HEK293 (cell line): ENCODE measurements around the gene ZSCAN10.

Experiments used
- CTCF ChIA-PET: fragments of 350-600 bp; formaldehyde crosslinking; extraction: SDS; loops from one replicate; lab custom pipeline; 2021; ENCODE audit warnings: antibody characterized with exemption; lab: Yijun Ruan, JAX
- POLR2A ChIA-PET: fragments of 300-600 bp; formaldehyde crosslinking; extraction: SDS; loops from one replicate; lab custom pipeline; 2020; ENCODE audit warnings: antibody characterized with exemption, inconsistent platforms; lab: Yijun Ruan, JAX
- H3K27ac ChIP-seq: fragments of 200-500 bp; sonication (Bioruptor generic); 2 replicates; pipeline ENCODE4 v1.5.1; 2014; ENCODE audit warnings: low read depth, low read length, control low read depth, inconsistent platforms; ENCODE audit errors: extremely low read depth
- H3K36me3 ChIP-seq, 2 experiments: fragments of 200-500 bp in 1 of 2; sonication (Bioruptor generic) in 1 of 2; 1 replicate in 1 of 2; 2 replicates in 1 of 2; pipeline ENCODE4 v1.5.1; 2014 to 2017; ENCODE audit warnings: inconsistent platforms in 2 of 2, low read length in 2 of 2; ENCODE audit not compliant: control insufficient read depth in 2 of 2, insufficient read depth in 1 of 2
- H3K4me1 ChIP-seq: fragments of 200-500 bp; sonication (Bioruptor generic); 2 replicates; pipeline ENCODE4 v1.5.1; 2014; ENCODE audit warnings: mild to moderate bottlenecking, low read length, inconsistent platforms; ENCODE audit not compliant: control insufficient read depth, insufficient read depth
- H3K4me3 ChIP-seq: 2 replicates; pipeline ENCODE4 v1.5.1; 2011; ENCODE audit warnings: low read depth, mild to moderate bottlenecking, control low read depth, low read length, moderate library complexity
- H3K9me3 ChIP-seq: fragments of 200-500 bp; sonication (Bioruptor generic); 2 replicates; pipeline ENCODE4 v1.5.1; 2014; ENCODE audit warnings: low read depth, low read length, inconsistent platforms; ENCODE audit not compliant: control insufficient read depth, insufficient read depth
- BCL11A ChIP-seq: fragments of 450-650 bp; formaldehyde crosslinking; IDR thresholded peaks from 2 replicates; pipeline ENCODE4 v1.5.1; 2016; ENCODE audit warnings: low read depth, missing biosample characterization, missing genetic modification characterization
- EGR2 ChIP-seq: fragments of 450-650 bp; formaldehyde crosslinking; IDR thresholded peaks from 2 replicates; pipeline ENCODE4 v1.5.1; 2016; ENCODE audit warnings: low read depth, missing biosample characterization, missing genetic modification characterization
- KLF16 ChIP-seq: fragments of 450-650 bp; formaldehyde crosslinking; IDR thresholded peaks from 2 replicates; pipeline ENCODE4 v1.5.1; 2017; ENCODE audit warnings: missing biosample characterization, missing genetic modification characterization
- KLF17 ChIP-seq: fragments of 450-650 bp; formaldehyde crosslinking; IDR thresholded peaks from 2 replicates; pipeline ENCODE4 v1.5.1; 2016; ENCODE audit warnings: missing biosample characterization, missing genetic modification characterization
- KLF7 ChIP-seq: fragments of 450-650 bp; formaldehyde crosslinking; IDR thresholded peaks from 2 replicates; pipeline ENCODE4 v1.5.1; 2016; ENCODE audit warnings: missing biosample characterization, missing genetic modification characterization, borderline replicate concordance
- PRDM2 ChIP-seq: fragments of 450-650 bp; formaldehyde crosslinking; IDR thresholded peaks from 2 replicates; pipeline ENCODE4 v1.5.1; 2016; ENCODE audit warnings: missing biosample characterization, missing genetic modification characterization, borderline replicate concordance
- PRDM4 ChIP-seq: fragments of 450-650 bp; formaldehyde crosslinking; IDR thresholded peaks from 2 replicates; pipeline ENCODE4 v1.5.1; 2017; ENCODE audit warnings: missing biosample characterization, missing genetic modification characterization
- ZFP41 ChIP-seq: fragments of 450-650 bp; formaldehyde crosslinking; IDR thresholded peaks from 2 replicates; pipeline ENCODE4 v1.5.1; 2016; ENCODE audit warnings: missing biosample characterization, missing genetic modification characterization, borderline replicate concordance
- ZNF155 ChIP-seq: fragments of 450-650 bp; formaldehyde crosslinking; IDR thresholded peaks from 2 replicates; pipeline ENCODE4 v1.5.1; 2016; ENCODE audit warnings: missing biosample characterization, missing genetic modification characterization
- ZNF16 ChIP-seq: fragments of 450-650 bp; formaldehyde crosslinking; IDR thresholded peaks from 2 replicates; pipeline ENCODE4 v1.5.1; 2016; ENCODE audit warnings: low read depth, missing biosample characterization, missing genetic modification characterization
- ZNF2 ChIP-seq: fragments of 450-650 bp; formaldehyde crosslinking; IDR thresholded peaks from 2 replicates; pipeline ENCODE4 v1.5.1; 2016; ENCODE audit warnings: missing biosample characterization, missing genetic modification characterization
- ZNF211 ChIP-seq: fragments of 450-650 bp; formaldehyde crosslinking; IDR thresholded peaks from 2 replicates; pipeline ENCODE4 v1.5.1; 2016; ENCODE audit warnings: low read depth, missing biosample characterization, missing genetic modification characterization
- ZNF223 ChIP-seq: fragments of 450-650 bp; formaldehyde crosslinking; IDR thresholded peaks from 2 replicates; pipeline ENCODE4 v1.5.1; 2016; ENCODE audit warnings: missing biosample characterization, missing genetic modification characterization
- ZNF311 ChIP-seq: fragments of 450-650 bp; formaldehyde crosslinking; IDR thresholded peaks from 2 replicates; pipeline ENCODE4 v1.5.1; 2017; ENCODE audit warnings: missing biosample characterization, missing genetic modification characterization, borderline replicate concordance
- ZNF501 ChIP-seq: fragments of 450-650 bp; formaldehyde crosslinking; IDR thresholded peaks from 2 replicates; pipeline ENCODE4 v1.5.1; 2016; ENCODE audit warnings: missing biosample characterization, missing genetic modification characterization
- ZNF585B ChIP-seq: fragments of 450-650 bp; formaldehyde crosslinking; IDR thresholded peaks from 2 replicates; pipeline ENCODE4 v1.5.1; 2016; ENCODE audit warnings: missing biosample characterization, missing genetic modification characterization
- ZNF600 ChIP-seq: fragments of 450-650 bp; formaldehyde crosslinking; IDR thresholded peaks from 2 replicates; pipeline ENCODE4 v1.5.1; 2016; ENCODE audit warnings: missing biosample characterization, missing genetic modification characterization
- ZNF624 ChIP-seq: fragments of 450-650 bp; formaldehyde crosslinking; IDR thresholded peaks from 2 replicates; pipeline ENCODE4 v1.5.1; 2017; ENCODE audit warnings: missing biosample characterization, missing genetic modification characterization
- ZNF701 ChIP-seq: fragments of 450-650 bp; formaldehyde crosslinking; IDR thresholded peaks from 2 replicates; pipeline ENCODE4 v1.5.1; 2016; ENCODE audit warnings: missing biosample characterization, missing genetic modification characterization
- ZNF776 ChIP-seq: fragments of 450-650 bp; formaldehyde crosslinking; IDR thresholded peaks from 2 replicates; pipeline ENCODE4 v1.5.0; 2017; ENCODE audit warnings: missing biosample characterization, missing genetic modification characterization, borderline replicate concordance
- ZNF843 ChIP-seq: fragments of 450-650 bp; formaldehyde crosslinking; IDR thresholded peaks from 2 replicates; pipeline ENCODE4 v1.5.1; 2016; ENCODE audit warnings: missing biosample characterization, missing genetic modification characterization
- TF ChIP-seq, protein P1 (sequence below): fragments of 450-650 bp; formaldehyde crosslinking; IDR thresholded peaks from 2 replicates; pipeline ENCODE4 v1.5.1; 2017; ENCODE audit warnings: missing biosample characterization, missing genetic modification characterization
- TF ChIP-seq, protein P2 (sequence below): fragments of 450-650 bp; formaldehyde crosslinking; IDR thresholded peaks from 2 replicates; pipeline ENCODE4 v1.5.1; 2016; ENCODE audit warnings: missing biosample characterization, missing genetic modification characterization

ZSCAN10 gene

GRCh38 chr16:3051009-3051408 lies 48.1 kb downstream of the ZSCAN10 start (continued):
- peak; percentile 87 for TF ChIP-seq EGR2 (tag by site-specific recombination)
- TF ChIP-seq, protein P1, sequence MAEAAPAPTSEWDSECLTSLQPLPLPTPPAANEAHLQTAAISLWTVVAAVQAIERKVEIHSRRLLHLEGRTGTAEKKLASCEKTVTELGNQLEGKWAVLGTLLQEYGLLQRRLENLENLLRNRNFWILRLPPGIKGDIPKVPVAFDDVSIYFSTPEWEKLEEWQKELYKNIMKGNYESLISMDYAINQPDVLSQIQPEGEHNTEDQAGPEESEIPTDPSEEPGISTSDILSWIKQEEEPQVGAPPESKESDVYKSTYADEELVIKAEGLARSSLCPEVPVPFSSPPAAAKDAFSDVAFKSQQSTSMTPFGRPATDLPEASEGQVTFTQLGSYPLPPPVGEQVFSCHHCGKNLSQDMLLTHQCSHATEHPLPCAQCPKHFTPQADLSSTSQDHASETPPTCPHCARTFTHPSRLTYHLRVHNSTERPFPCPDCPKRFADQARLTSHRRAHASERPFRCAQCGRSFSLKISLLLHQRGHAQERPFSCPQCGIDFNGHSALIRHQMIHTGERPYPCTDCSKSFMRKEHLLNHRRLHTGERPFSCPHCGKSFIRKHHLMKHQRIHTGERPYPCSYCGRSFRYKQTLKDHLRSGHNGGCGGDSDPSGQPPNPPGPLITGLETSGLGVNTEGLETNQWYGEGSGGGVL (tag by site-specific recombination): peak; percentile 46; the same call in 1 of the 2 replicates
- TF ChIP-seq ZNF16 (tag by site-specific recombination): no peak
- 0 out of 2 replicates have a peak, but pooled peaks have one; percentile 14 for TF ChIP-seq ZNF600
- no peak for TF ChIP-seq KLF16 (tag by site-specific recombination)
- no peak for TF ChIP-seq ZNF311 (tag by site-specific recombination)
- TF ChIP-seq, protein P2, sequence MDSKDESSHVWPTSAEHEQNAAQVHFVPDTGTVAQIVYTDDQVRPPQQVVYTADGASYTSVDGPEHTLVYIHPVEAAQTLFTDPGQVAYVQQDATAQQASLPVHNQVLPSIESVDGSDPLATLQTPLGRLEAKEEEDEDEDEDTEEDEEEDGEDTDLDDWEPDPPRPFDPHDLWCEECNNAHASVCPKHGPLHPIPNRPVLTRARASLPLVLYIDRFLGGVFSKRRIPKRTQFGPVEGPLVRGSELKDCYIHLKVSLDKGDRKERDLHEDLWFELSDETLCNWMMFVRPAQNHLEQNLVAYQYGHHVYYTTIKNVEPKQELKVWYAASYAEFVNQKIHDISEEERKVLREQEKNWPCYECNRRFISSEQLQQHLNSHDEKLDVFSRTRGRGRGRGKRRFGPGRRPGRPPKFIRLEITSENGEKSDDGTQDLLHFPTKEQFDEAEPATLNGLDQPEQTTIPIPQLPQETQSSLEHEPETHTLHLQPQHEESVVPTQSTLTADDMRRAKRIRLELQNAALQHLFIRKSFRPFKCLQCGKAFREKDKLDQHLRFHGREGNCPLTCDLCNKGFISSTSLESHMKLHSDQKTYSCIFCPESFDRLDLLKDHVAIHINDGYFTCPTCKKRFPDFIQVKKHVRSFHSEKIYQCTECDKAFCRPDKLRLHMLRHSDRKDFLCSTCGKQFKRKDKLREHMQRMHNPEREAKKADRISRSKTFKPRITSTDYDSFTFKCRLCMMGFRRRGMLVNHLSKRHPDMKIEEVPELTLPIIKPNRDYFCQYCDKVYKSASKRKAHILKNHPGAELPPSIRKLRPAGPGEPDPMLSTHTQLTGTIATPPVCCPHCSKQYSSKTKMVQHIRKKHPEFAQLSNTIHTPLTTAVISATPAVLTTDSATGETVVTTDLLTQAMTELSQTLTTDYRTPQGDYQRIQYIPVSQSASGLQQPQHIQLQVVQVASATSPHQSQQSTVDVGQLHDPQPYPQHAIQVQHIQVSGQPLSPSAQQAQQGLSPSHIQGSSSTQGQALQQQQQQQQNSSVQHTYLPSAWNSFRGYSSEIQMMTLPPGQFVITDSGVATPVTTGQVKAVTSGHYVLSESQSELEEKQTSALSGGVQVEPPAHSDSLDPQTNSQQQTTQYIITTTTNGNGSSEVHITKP (tag by site-specific recombination): no peak
- no peak for TF ChIP-seq ZNF501
- TF ChIP-seq BCL11A (tag by site-specific recombination): no peak

DNA sequence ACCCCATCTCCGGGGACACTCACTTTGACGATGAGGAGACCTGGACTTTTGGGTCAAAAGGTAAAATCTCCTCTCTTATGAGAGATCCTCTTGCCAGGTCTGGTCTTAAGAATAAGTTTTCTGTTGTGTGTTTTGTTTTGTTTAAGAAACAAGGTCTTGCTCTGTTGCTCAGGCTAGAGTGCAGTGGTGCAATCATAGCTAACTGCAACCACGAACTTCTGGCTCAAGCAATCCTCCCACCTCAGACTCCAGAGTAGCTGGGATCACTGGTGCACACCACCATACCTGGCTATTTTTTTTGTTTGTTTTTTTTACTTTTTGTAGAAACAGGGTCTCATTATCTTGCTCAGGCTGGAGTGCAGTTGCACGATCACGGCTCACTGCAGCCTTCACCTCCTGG lies 48.6 kb downstream of the ZSCAN10 start:
- CTCF ChIA-PET: interaction anchor here (1.2 to 2.5 kb wide), 4 partner anchors 8 to 32 kb away, joined by 3 to 10 read pairs (median 5); no protein-coding TSS in a partner anchor
- H3K9me3 ChIP-seq: no peaks in the 10 kb centered on the region
- H3K36me3 ChIP-seq: peaks cover 0 to 15% of the 10 kb centered on the region in 2 experiments; a peak in 1 of 3 replicates
- no peaks in the 10 kb centered on the region for H3K4me1 ChIP-seq
- POLR2A ChIA-PET: interaction anchor here (1.1 kb wide), 1 partner anchor 8 kb away, joined by 3 read pairs; no protein-coding TSS in a partner anchor
- H3K4me3 ChIP-seq: no peak overlapping the region
- no peak overlapping the region for H3K27ac ChIP-seq
- TF ChIP-seq ZNF701 (tag by site-specific recombination) (no peak), ZFP41 (tag by site-specific recombination) (no peak), ZNF624 (tag by site-specific recombination) (no peak), KLF17 (tag by site-specific recombination) (no peak), ZNF585B (no peak), PRDM2 (tag by site-specific recombination) (no peak), PRDM4 (tag by site-specific recombination) (no peak), ZNF776 (no peak), ZNF2 (no peak), ZNF223 (tag by site-specific recombination) (no peak), ZNF155 (tag by site-specific recombination) (no peak), KLF7 (tag by site-specific recombination) (no peak), ZNF843 (no peak), ZNF211 (no peak)
